Keratinocyte (primary cell): ENCODE data around the gene SHCBP1. TPM values are rescaled to one million over a fixed set of nuclear protein-coding genes. Genes with fewer than 3 reads are reported as not detected.

ENCODE experiments used
- DNase-seq: peaks from one replicate; pipeline ENCODE4 v3.0.0-alpha.2; 2011; ENCODE audit warnings: low read depth, missing footprints, low spot score
- FAIRE-seq: peaks from 2 replicates; lab custom pipeline; 2011; peaks lifted over from hg19 to GRCh38; lab: Jason Lieb, UNC
- H2AFZ ChIP-seq: 2 replicates; pipeline ENCODE4 v1.6.0; 2012; ENCODE audit warnings: low read length, control low read depth, inconsistent platforms; ENCODE audit not compliant: control insufficient read depth
- H3K27ac ChIP-seq: 2 replicates; pipeline ENCODE4 v1.5.1; 2011; ENCODE audit warnings: low read length; ENCODE audit not compliant: control insufficient read depth, insufficient read depth
- H3K27me3 ChIP-seq: 3 replicates; pipeline ENCODE4 v1.6.0; 2011; ENCODE audit warnings: low read length; ENCODE audit not compliant: control insufficient read depth, insufficient read depth; ENCODE audit errors: extremely low read depth
- H3K36me3 ChIP-seq, 2 experiments: 2 replicates in 1 of 2; 3 replicates in 1 of 2; pipeline ENCODE4 v1.5.1; 2011; ENCODE audit warnings: low read length in 2 of 2, mild to moderate bottlenecking in 1 of 2; ENCODE audit not compliant: control insufficient read depth in 2 of 2, insufficient read depth in 2 of 2; ENCODE audit errors: extremely low read depth in 1 of 2
- H3K4me1 ChIP-seq: 3 replicates; pipeline ENCODE4 v1.5.1; 2011; ENCODE audit warnings: low read length; ENCODE audit not compliant: control insufficient read depth, insufficient read depth; ENCODE audit errors: extremely low read depth
- H3K4me2 ChIP-seq: 3 replicates; pipeline ENCODE4 v1.6.0; 2011; ENCODE audit warnings: low read depth, low read length; ENCODE audit not compliant: control insufficient read depth, insufficient read depth; ENCODE audit errors: extremely low read depth
- H3K4me3 ChIP-seq, 3 experiments: fragments of 200-600 bp in 1 of 3; sonication (generic) in 1 of 3; 2 replicates in 2 of 3; 3 replicates in 1 of 3; pipeline ENCODE4 v1.5.1; 2011 to 2016; ENCODE audit warnings: low read length in 3 of 3, mild to moderate bottlenecking in 3 of 3, control low read depth in 2 of 3, inconsistent platforms in 1 of 3, low read depth in 1 of 3, mixed read lengths in 1 of 3, mixed run types in 1 of 3, moderate library complexity in 1 of 3; ENCODE audit not compliant: control insufficient read depth in 2 of 3, insufficient read depth in 2 of 3; ENCODE audit errors: extremely low read depth in 1 of 3
- H3K79me2 ChIP-seq: 2 replicates; pipeline ENCODE4 v1.6.0; 2012; ENCODE audit warnings: low read length; ENCODE audit not compliant: control insufficient read depth, insufficient read depth
- H3K9ac ChIP-seq: 3 replicates; pipeline ENCODE4 v1.6.0; 2011; ENCODE audit warnings: low read length; ENCODE audit not compliant: control insufficient read depth, insufficient read depth; ENCODE audit errors: extremely low read depth
- H3K9me1 ChIP-seq: 3 replicates; pipeline ENCODE4 v1.6.0; 2011; ENCODE audit warnings: low read length; ENCODE audit not compliant: control insufficient read depth, insufficient read depth; ENCODE audit errors: extremely low read depth
- H3K9me3 ChIP-seq: 2 replicates; pipeline ENCODE4 v1.5.1; 2012; ENCODE audit warnings: low read depth, low read length; ENCODE audit not compliant: control insufficient read depth
- H4K20me1 ChIP-seq: 3 replicates; pipeline ENCODE4 v1.6.0; 2011; ENCODE audit warnings: low read length; ENCODE audit not compliant: control insufficient read depth, insufficient read depth; ENCODE audit errors: extremely low read depth
- EZH2 ChIP-seq: IDR thresholded peaks from one replicate; pipeline ENCODE4 v1.6.1; 2012; ENCODE audit warnings: inconsistent platforms, mild to moderate bottlenecking, low read length, moderate library complexity
- dilution Hi-C: fragments of 300-500 bp; cut with MboI; formaldehyde crosslinking; loops from one replicate; pipeline ENCODE4 v1.7.0; 2020; ENCODE audit warnings: low sequenced_read_pairs; ENCODE audit not compliant: extremely low pct_ligation_motif_present
- polyA plus RNA-seq, 5 experiments: library from polyadenylated mRNA; depleted of rRNA in 3 of 5; stranded (reverse) in 3 of 5; stranded (forward) in 1 of 5; unstranded in 1 of 5; fragments of >200 nt; gene quantifications; 1 replicate in 1 of 5; 2 replicates in 3 of 5; 3 replicates in 1 of 5; pipeline versions ENCODE4 v1.2.1 to v1.2.3, GENCODE V29; 2011 to 2012; ENCODE audit warnings: missing spikeins in 2 of 5, low read depth in 1 of 5, low replicate concordance in 1 of 5
- TF ChIP-seq, protein P1 (sequence below), 3 experiments: IDR thresholded peaks in 1 of 3; conservative IDR thresholded peaks in 1 of 3; optimal IDR thresholded peaks in 1 of 3; 2 replicates in 2 of 3; 3 replicates in 1 of 3; pipeline versions ENCODE3 to v1.5.1; 2011; ENCODE audit warnings: low read length in 3 of 3, mild to moderate bottlenecking in 3 of 3, moderate library complexity in 2 of 3, control low read depth in 1 of 3, inconsistent platforms in 1 of 3; ENCODE audit not compliant: insufficient read depth in 2 of 3; ENCODE audit errors: extremely low read depth in 1 of 3

SHCBP1 gene
- polyA plus RNA-seq, 1 donor (not counting 4 experiments of a cell fraction or from before 2014, with no cell fraction given): 18.0 TPM

DNA sequence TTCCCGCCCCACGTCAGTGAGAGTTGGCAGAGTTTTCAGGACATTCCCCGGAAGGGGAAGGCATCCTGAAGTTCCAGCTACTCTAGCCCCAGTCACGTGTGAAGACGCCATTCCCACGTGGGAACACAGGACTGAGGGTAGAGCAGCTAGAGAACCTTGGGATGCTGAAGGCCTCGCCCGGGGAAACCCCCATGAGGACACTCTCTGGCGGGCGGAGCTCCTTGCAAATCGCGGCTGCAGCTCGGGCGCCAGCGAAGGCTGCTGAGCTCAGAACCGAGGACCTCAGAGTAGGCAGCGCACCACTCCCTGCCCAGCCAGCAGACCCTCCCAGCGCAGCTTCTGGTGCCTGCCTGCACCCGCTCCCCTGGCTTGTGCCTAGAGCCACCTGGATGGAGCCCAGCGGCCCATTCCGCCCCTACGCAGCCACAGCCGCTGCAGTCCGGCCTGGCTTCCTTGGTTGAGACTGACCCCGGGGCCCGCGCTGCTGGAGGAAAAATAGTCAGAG is 51.9 kb downstream of the SHCBP1 start:
- dilution Hi-C loops: no loop called here
- H3K27ac ChIP-seq: no peak overlapping the region
- H3K9me1 ChIP-seq: no peaks in the 10 kb centered on the region
- no peak overlapping the region for H2AFZ ChIP-seq
- no peak overlapping the region for H3K9ac ChIP-seq
- H3K4me3 ChIP-seq: no peak overlapping the region
- no peaks in the 10 kb centered on the region for H3K4me1 ChIP-seq
- no peaks in the 10 kb centered on the region for H3K9me3 ChIP-seq
- no peak for FAIRE-seq
- DNase-seq: no peak
- no peaks in the 10 kb centered on the region for H4K20me1 ChIP-seq
- no peaks in the 10 kb centered on the region for H3K36me3 ChIP-seq
- H3K4me2 ChIP-seq: no peak overlapping the region
- no peak for TF ChIP-seq EZH2
- TF ChIP-seq, protein P1, sequence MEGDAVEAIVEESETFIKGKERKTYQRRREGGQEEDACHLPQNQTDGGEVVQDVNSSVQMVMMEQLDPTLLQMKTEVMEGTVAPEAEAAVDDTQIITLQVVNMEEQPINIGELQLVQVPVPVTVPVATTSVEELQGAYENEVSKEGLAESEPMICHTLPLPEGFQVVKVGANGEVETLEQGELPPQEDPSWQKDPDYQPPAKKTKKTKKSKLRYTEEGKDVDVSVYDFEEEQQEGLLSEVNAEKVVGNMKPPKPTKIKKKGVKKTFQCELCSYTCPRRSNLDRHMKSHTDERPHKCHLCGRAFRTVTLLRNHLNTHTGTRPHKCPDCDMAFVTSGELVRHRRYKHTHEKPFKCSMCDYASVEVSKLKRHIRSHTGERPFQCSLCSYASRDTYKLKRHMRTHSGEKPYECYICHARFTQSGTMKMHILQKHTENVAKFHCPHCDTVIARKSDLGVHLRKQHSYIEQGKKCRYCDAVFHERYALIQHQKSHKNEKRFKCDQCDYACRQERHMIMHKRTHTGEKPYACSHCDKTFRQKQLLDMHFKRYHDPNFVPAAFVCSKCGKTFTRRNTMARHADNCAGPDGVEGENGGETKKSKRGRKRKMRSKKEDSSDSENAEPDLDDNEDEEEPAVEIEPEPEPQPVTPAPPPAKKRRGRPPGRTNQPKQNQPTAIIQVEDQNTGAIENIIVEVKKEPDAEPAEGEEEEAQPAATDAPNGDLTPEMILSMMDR (optimal IDR thresholded peaks at IDR 0.05 in 1 of 3, IDR thresholded peaks at IDR 0.05 in 1 of 3, conservative IDR thresholded peaks at IDR 0.05 in 1 of 3; ENCODE audit: extremely low read depth in 1 of 3, insufficient read depth in 2 of 3, low read length in 3 of 3): no peak
- no peaks in the 10 kb centered on the region for H3K79me2 ChIP-seq
- no peaks in the 10 kb centered on the region for H3K27me3 ChIP-seq

DNA sequence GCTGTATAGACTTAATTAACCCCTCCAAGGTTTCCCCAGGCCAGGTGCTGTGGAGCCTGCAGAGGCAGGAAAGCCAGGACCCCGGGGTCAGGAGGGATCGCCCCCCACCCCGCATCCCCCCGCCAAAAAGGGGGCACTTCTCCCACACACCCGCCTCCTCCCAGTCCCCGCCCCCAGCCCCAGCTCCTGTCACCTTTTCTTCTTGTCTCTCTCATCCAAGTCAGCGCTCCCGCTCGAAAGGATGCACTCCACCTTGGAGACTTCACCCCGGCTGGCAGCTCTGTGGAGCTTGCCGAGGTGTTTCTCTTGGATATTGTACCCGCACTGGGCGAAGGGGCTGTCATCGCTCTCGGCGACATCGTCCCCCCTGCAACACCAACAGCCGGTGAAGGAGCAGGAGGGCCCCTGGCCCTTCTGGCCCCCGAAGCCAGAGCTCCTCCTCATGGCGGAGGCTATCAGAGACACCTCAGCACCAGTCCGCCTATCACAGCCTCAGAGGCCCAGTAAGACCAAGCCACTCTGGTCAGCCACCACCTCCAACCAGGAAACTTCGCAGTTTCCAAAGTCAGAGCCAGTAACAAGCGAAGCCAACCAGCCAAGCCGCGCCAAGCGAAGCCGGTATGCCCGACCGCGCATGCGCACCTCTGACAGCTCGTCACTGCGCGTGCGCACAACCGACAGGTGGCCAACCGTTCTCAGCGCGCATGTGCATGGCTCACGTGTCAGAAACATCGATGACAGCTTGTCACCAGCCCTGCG is 52.5 kb downstream of the SHCBP1 start:
- no peaks in the 10 kb centered on the region for H3K79me2 ChIP-seq
- H3K9me1 ChIP-seq: no peaks in the 10 kb centered on the region
- H3K36me3 ChIP-seq: no peaks in the 10 kb centered on the region
- TF ChIP-seq EZH2: no peak
- TF ChIP-seq, protein P1 (optimal IDR thresholded peaks at IDR 0.05 in 1 of 3, IDR thresholded peaks at IDR 0.05 in 1 of 3, conservative IDR thresholded peaks at IDR 0.05 in 1 of 3; ENCODE audit: extremely low read depth in 1 of 3, insufficient read depth in 2 of 3, low read length in 3 of 3): no peak
- H3K9ac ChIP-seq: no peak overlapping the region
- dilution Hi-C loops: no loop called here
- H3K4me3 ChIP-seq: no peak overlapping the region
- H4K20me1 ChIP-seq: no peaks in the 10 kb centered on the region
- H3K9me3 ChIP-seq: no peaks in the 10 kb centered on the region
- no peaks in the 10 kb centered on the region for H3K4me1 ChIP-seq
- no peaks in the 10 kb centered on the region for H3K27me3 ChIP-seq
- H2AFZ ChIP-seq: no peak overlapping the region
- no peak for DNase-seq
- no peak overlapping the region for H3K4me2 ChIP-seq
- no peak for FAIRE-seq
- no peak overlapping the region for H3K27ac ChIP-seq
